ENCODE results near the gene PRDM1.

PRDM1 gene

GRCh38 chr6:106070636-106071035, 15.5 kb upstream of the PRDM1 start:
- no peak for DNase-seq (ENCODE audit: low spot score)

GRCh38 chr6:106072501-106073090, 13.5 kb upstream of the PRDM1 start:
- DNase-seq (ENCODE audit: low spot score) = no peak

GRCh38 chr6:106074146-106074545, 12.0 kb upstream of the PRDM1 start:
- no peak for DNase-seq (ENCODE audit: low spot score)

GRCh38 chr6:106076139-106076538, 10.0 kb upstream of the PRDM1 start:
- no peak for DNase-seq (ENCODE audit: low spot score)

- DNase-seq (ENCODE audit: low spot score) = no peak
Observed at GRCh38 chr6:106077170-106077569, 9.0 kb upstream of the PRDM1 start.

GRCh38 chr6:106077881-106078280, 8.3 kb upstream of the PRDM1 start:
- DNase-seq (ENCODE audit: low spot score) = no peak

- DNase-seq (ENCODE audit: low spot score) = no peak
Observed at GRCh38 chr6:106079961-106080762, 6.0 kb upstream of the PRDM1 start.

GRCh38 chr6:106080763-106081095, 5.4 kb upstream of the PRDM1 start:
- no peak for DNase-seq (ENCODE audit: low spot score)

- DNase-seq (ENCODE audit: low spot score) = no peak
Observed at GRCh38 chr6:106081715-106082114, 4.4 kb upstream of the PRDM1 start.

- DNase-seq (ENCODE audit: low spot score) = peak; percentile 44
Observed at GRCh38 chr6:106082735-106083398, 3.3 kb upstream of the PRDM1 start.

- no peak for DNase-seq (ENCODE audit: low spot score)
Observed at GRCh38 chr6:106083618-106084017, 2.5 kb upstream of the PRDM1 start.

- peak; percentile 48 for DNase-seq (ENCODE audit: low spot score)
Observed at GRCh38 chr6:106084106-106084988, 1.8 kb upstream of the PRDM1 start.

GRCh38 chr6:106084989-106085691, 996 bp upstream of the PRDM1 start:
- DNase-seq (ENCODE audit: low spot score) = no peak

GRCh38 chr6:106085692-106085983, 498 bp upstream of the PRDM1 start:
- DNase-seq (ENCODE audit: low spot score) = no peak

- DNase-seq (ENCODE audit: low spot score) = no peak
Observed at GRCh38 chr6:106086814-106087175, 659 bp downstream of the PRDM1 start.

GRCh38 chr6:106087548-106088325, 1.6 kb downstream of the PRDM1 start:
- DNase-seq (ENCODE audit: low spot score) = peak; percentile 46

GRCh38 chr6:106090001-106090400, 3.9 kb downstream of the PRDM1 start:
- DNase-seq (ENCODE audit: low spot score) = no peak

- DNase-seq (ENCODE audit: low spot score) = no peak
Observed at GRCh38 chr6:106092279-106092678, 6.1 kb downstream of the PRDM1 start.

- DNase-seq (ENCODE audit: low spot score) = no peak
Observed at GRCh38 chr6:106094261-106094963, 8.3 kb downstream of the PRDM1 start.

- DNase-seq (ENCODE audit: low spot score) = no peak
Observed at GRCh38 chr6:106094964-106095335, 8.8 kb downstream of the PRDM1 start.

Measured in AG20443 (cell line).